ENCODE results near the gene GALM. TPM values are rescaled to one million over a fixed set of nuclear protein-coding genes. Genes with fewer than 3 reads are reported as not detected.

The GALM gene
- total and polyA plus RNA-seq, 4 donors = 20.5 to 32.8 (median 26.1) TPM

DNA sequence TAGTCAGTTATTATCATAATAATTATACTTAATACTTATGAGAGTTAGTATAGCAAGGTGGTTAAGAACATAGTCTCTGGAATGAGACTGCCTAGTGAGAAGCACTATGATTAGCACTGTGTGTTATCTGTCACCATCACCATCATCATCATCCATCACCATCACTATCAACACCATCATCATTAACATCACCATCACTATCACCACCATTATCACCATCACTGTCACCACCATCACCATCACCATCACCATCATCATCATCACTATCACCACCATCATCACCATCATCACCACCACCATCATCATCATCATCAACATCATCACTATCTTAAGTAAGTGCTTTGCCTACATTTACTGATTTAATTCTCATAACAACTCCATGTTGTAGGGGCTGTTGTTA lies 45.6 kb downstream of the GALM start:
- Histone ChIP-seq H3K9ac (ENCODE audit: low read depth in 1 of 2, low read length in 2 of 2) (no peak overlapping the region), H3K4me3 (ENCODE audit: low read depth in 1 of 3, low read length in 3 of 3) (no peak overlapping the region), H3K9me3 (ENCODE audit: control insufficient read depth in 4 of 4, low read length in 3 of 4) (no peaks in the 10 kb centered on the region), H3K27me3 (ENCODE audit: control insufficient read depth in 4 of 4, insufficient read depth in 4 of 4, low read length in 3 of 4) (no peaks in the 10 kb centered on the region), H3K4me1 (ENCODE audit: control insufficient read depth in 4 of 4, insufficient read depth in 4 of 4, low read length in 3 of 4) (no peaks in the 10 kb centered on the region), H3K27ac (ENCODE audit: low read depth in 1 of 2, low read length in 2 of 2) (no peak overlapping the region), H3K36me3 (ENCODE audit: control insufficient read depth in 4 of 4, insufficient read depth in 3 of 4, low read depth in 1 of 4, low read length in 3 of 4) (peaks cover 3 to 22% (median 7%) of the 10 kb centered on the region in 4 donors)
- no peak for DNase-seq (ENCODE audit: low spot score)
- TF ChIP-seq GABPA (IDR thresholded peaks at IDR 0.05 in 1 of 2, conservative IDR thresholded peaks at IDR 0.05 in 1 of 2) (no peak), RAD21 (IDR thresholded peaks at IDR 0.05) (no peak), FOXA1 (IDR thresholded peaks at IDR 0.05) (no peak), HNF4A (conservative IDR thresholded peaks at IDR 0.05) (no peak), SP1 (IDR thresholded peaks at IDR 0.05) (no peak), HNF4G (IDR thresholded peaks at IDR 0.05) (no peak), NR2F2 (IDR thresholded peaks at IDR 0.05) (no peak), JUND (IDR thresholded peaks at IDR 0.05) (no peak), TAF1 (conservative IDR thresholded peaks at IDR 0.05) (no peak), YY1 (IDR thresholded peaks at IDR 0.05) (no peak), RXRA (IDR thresholded peaks at IDR 0.05) (no peak), EGR1 (IDR thresholded peaks at IDR 0.05; ENCODE audit: low read depth in 2 of 2) (no peak), FOXA2 (IDR thresholded peaks at IDR 0.05) (no peak)
- TF ChIP-seq, protein P1, sequence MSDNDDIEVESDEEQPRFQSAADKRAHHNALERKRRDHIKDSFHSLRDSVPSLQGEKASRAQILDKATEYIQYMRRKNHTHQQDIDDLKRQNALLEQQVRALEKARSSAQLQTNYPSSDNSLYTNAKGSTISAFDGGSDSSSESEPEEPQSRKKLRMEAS (IDR thresholded peaks at IDR 0.05) = no peak
- TF ChIP-seq, protein P2, sequence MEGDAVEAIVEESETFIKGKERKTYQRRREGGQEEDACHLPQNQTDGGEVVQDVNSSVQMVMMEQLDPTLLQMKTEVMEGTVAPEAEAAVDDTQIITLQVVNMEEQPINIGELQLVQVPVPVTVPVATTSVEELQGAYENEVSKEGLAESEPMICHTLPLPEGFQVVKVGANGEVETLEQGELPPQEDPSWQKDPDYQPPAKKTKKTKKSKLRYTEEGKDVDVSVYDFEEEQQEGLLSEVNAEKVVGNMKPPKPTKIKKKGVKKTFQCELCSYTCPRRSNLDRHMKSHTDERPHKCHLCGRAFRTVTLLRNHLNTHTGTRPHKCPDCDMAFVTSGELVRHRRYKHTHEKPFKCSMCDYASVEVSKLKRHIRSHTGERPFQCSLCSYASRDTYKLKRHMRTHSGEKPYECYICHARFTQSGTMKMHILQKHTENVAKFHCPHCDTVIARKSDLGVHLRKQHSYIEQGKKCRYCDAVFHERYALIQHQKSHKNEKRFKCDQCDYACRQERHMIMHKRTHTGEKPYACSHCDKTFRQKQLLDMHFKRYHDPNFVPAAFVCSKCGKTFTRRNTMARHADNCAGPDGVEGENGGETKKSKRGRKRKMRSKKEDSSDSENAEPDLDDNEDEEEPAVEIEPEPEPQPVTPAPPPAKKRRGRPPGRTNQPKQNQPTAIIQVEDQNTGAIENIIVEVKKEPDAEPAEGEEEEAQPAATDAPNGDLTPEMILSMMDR (IDR thresholded peaks at IDR 0.05; ENCODE audit: low read depth, low read length, missing input control) = no peak
- TF ChIP-seq, protein P3, sequence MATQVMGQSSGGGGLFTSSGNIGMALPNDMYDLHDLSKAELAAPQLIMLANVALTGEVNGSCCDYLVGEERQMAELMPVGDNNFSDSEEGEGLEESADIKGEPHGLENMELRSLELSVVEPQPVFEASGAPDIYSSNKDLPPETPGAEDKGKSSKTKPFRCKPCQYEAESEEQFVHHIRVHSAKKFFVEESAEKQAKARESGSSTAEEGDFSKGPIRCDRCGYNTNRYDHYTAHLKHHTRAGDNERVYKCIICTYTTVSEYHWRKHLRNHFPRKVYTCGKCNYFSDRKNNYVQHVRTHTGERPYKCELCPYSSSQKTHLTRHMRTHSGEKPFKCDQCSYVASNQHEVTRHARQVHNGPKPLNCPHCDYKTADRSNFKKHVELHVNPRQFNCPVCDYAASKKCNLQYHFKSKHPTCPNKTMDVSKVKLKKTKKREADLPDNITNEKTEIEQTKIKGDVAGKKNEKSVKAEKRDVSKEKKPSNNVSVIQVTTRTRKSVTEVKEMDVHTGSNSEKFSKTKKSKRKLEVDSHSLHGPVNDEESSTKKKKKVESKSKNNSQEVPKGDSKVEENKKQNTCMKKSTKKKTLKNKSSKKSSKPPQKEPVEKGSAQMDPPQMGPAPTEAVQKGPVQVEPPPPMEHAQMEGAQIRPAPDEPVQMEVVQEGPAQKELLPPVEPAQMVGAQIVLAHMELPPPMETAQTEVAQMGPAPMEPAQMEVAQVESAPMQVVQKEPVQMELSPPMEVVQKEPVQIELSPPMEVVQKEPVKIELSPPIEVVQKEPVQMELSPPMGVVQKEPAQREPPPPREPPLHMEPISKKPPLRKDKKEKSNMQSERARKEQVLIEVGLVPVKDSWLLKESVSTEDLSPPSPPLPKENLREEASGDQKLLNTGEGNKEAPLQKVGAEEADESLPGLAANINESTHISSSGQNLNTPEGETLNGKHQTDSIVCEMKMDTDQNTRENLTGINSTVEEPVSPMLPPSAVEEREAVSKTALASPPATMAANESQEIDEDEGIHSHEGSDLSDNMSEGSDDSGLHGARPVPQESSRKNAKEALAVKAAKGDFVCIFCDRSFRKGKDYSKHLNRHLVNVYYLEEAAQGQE (IDR thresholded peaks at IDR 0.05) = no peak
- TF ChIP-seq, protein P4, sequence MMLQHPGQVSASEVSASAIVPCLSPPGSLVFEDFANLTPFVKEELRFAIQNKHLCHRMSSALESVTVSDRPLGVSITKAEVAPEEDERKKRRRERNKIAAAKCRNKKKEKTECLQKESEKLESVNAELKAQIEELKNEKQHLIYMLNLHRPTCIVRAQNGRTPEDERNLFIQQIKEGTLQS (IDR thresholded peaks at IDR 0.05) = no peak
- TF ChIP-seq, protein P5, sequence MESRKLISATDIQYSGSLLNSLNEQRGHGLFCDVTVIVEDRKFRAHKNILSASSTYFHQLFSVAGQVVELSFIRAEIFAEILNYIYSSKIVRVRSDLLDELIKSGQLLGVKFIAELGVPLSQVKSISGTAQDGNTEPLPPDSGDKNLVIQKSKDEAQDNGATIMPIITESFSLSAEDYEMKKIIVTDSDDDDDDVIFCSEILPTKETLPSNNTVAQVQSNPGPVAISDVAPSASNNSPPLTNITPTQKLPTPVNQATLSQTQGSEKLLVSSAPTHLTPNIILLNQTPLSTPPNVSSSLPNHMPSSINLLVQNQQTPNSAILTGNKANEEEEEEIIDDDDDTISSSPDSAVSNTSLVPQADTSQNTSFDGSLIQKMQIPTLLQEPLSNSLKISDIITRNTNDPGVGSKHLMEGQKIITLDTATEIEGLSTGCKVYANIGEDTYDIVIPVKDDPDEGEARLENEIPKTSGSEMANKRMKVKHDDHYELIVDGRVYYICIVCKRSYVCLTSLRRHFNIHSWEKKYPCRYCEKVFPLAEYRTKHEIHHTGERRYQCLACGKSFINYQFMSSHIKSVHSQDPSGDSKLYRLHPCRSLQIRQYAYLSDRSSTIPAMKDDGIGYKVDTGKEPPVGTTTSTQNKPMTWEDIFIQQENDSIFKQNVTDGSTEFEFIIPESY (IDR thresholded peaks at IDR 0.05) = no peak

Measured in liver (tissue), 9 donors.